Trophoblast cell (in vitro differentiated cells and primary cell): Measurements from ENCODE around the gene BOC.

ENCODE experiments used
- DNase-seq, 2 donors: peaks; one replicate each; pipeline ENCODE4 v3.0.0-alpha.2; 2016
- H2AFZ ChIP-seq: 2 replicates; pipeline ENCODE4 v1.6.1; 2013; ENCODE audit warnings: low read length, moderate library complexity, mild to moderate bottlenecking; ENCODE audit not compliant: insufficient read depth, poor library complexity
- H2AK5ac ChIP-seq: 2 replicates; pipeline ENCODE4 v1.6.1; 2013; ENCODE audit warnings: mild to moderate bottlenecking, low read length
- H2BK120ac ChIP-seq: 2 replicates; pipeline ENCODE4 v1.6.1; 2013; ENCODE audit warnings: low read length, mild to moderate bottlenecking, moderate library complexity; ENCODE audit not compliant: insufficient read depth, poor library complexity
- H2BK12ac ChIP-seq: 2 replicates; pipeline ENCODE4 v1.6.1; 2013; ENCODE audit warnings: mild to moderate bottlenecking, low read length, moderate library complexity
- H2BK5ac ChIP-seq: 2 replicates; pipeline ENCODE4 v1.6.1; 2013; ENCODE audit warnings: low read length, low read depth, moderate library complexity, mild to moderate bottlenecking; ENCODE audit not compliant: poor library complexity
- H3K14ac ChIP-seq: 2 replicates; pipeline ENCODE4 v1.6.1; 2013; ENCODE audit warnings: mild to moderate bottlenecking, low read length
- H3K18ac ChIP-seq: 2 replicates; pipeline ENCODE4 v1.6.1; 2013; ENCODE audit warnings: mild to moderate bottlenecking, low read length
- H3K23ac ChIP-seq: 2 replicates; pipeline ENCODE4 v1.6.1; 2013; ENCODE audit warnings: low read length
- H3K27ac ChIP-seq: 2 replicates; pipeline ENCODE4 v1.5.1; 2013; ENCODE audit warnings: low read depth, mild to moderate bottlenecking, inconsistent platforms, low read length, moderate library complexity
- H3K27me3 ChIP-seq: 2 replicates; pipeline ENCODE4 v1.6.1; 2013; ENCODE audit warnings: inconsistent platforms, mild to moderate bottlenecking, low read length, moderate library complexity; ENCODE audit not compliant: insufficient read depth
- H3K36me3 ChIP-seq, 2 experiments: 1 replicate in 1 of 2; 2 replicates in 1 of 2; pipeline ENCODE4 v1.6.1; 2013; ENCODE audit warnings: low read length in 2 of 2, mild to moderate bottlenecking in 2 of 2, moderate library complexity in 1 of 2; ENCODE audit not compliant: insufficient read depth in 2 of 2, control insufficient read depth in 1 of 2
- H3K4ac ChIP-seq: 2 replicates; pipeline ENCODE4 v1.6.1; 2013; ENCODE audit warnings: low read depth, mild to moderate bottlenecking, low read length, moderate library complexity
- H3K4me1 ChIP-seq, 2 experiments: 1 replicate in 1 of 2; 2 replicates in 1 of 2; pipeline ENCODE4 v1.6.1; 2013; ENCODE audit warnings: low read length in 2 of 2, mild to moderate bottlenecking in 2 of 2, moderate library complexity in 1 of 2; ENCODE audit not compliant: insufficient read depth in 2 of 2, control insufficient read depth in 1 of 2
- H3K4me2 ChIP-seq: 2 replicates; pipeline ENCODE4 v1.6.1; 2013; ENCODE audit warnings: inconsistent platforms, mild to moderate bottlenecking, low read length, moderate library complexity
- H3K4me3 ChIP-seq: 2 replicates; pipeline ENCODE4 v1.5.1; 2013; ENCODE audit warnings: mild to moderate bottlenecking, low read depth, low read length, inconsistent platforms
- H3K79me1 ChIP-seq: one replicate; pipeline ENCODE4 v1.6.1; 2013; ENCODE audit warnings: low read length
- H3K79me2 ChIP-seq: 2 replicates; pipeline ENCODE4 v1.6.1; 2013; ENCODE audit warnings: low read length, mild to moderate bottlenecking; ENCODE audit not compliant: control insufficient read depth, insufficient read depth, poor library complexity
- H3K9ac ChIP-seq: 2 replicates; pipeline ENCODE4 v1.6.1; 2013; ENCODE audit warnings: mild to moderate bottlenecking, low read length
- H3K9me3 ChIP-seq: 2 replicates; pipeline ENCODE4 v1.6.1; 2013; ENCODE audit warnings: low read depth, mild to moderate bottlenecking, control low read depth, inconsistent platforms, low read length; ENCODE audit not compliant: insufficient read depth
- H4K12ac ChIP-seq: 2 replicates; pipeline ENCODE4 v1.6.1; 2013; ENCODE audit warnings: low read depth, mild to moderate bottlenecking, low read length, moderate library complexity
- H4K8ac ChIP-seq: 2 replicates; pipeline ENCODE4 v1.6.1; 2013; ENCODE audit warnings: low read depth, mild to moderate bottlenecking, low read length, moderate library complexity
- H4K91ac ChIP-seq: one replicate; pipeline ENCODE4 v1.6.1; 2013; ENCODE audit warnings: low read depth, mild to moderate bottlenecking, low read length, moderate library complexity
- WGBS: extraction: QIAGEN DNeasy Blood & Tissue Kit; methylation state at CpG from one replicate; pipeline ENCODE4 v1.1.7; 2013; ENCODE audit warnings: missing lambda C conversion rate; ENCODE audit not compliant: insufficient read length, insufficient coverage; ENCODE audit errors: extremely low coverage; 5-methylcytosine and 5-hydroxymethylcytosine counted together

BOC gene

DNA sequence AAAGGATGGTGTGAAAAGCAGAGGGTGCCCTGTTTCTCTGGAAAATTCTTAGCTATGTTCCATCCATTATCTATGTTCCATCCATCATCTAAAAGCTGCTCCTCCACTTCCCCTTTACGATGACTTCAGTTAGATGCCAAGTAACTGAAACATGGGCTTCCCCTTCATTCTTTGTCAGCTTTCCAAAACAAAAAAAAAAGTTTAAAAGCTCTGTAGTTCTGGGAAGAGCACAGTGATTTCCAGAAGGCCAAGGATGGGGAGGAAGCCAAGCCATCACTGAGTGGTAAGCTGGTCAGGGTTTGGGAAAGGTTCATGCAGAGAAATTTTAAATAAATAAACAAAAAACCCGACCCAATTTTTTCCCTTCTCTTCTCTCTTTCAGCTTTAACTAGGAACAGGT lies 118.4 kb downstream of the BOC start:
- H3K4me2 ChIP-seq, result no peak overlapping the region
- H3K9ac ChIP-seq, result no peak overlapping the region

DNA sequence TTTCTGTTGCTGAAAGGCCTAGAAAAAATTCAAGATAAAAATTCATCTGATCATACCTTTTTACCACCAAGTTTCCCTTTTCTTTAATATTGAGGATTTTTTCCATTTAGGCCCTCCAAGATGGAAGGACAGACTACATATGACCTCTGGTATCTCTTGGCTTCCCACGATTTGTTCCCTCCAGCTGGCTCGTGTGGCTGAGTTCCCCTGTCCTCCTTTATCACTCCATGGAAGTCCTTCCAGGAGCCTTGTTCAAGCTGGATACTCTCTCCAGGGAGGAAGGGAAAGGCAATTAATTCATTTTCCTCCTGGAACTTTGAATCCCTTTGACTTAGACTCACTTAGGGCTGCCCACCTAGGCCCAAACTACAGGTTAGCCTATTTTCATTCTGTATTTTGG lies 119.4 kb downstream of the BOC start:
- WGBS, result no CpG with 5 or more reads among the region's 2 CpGs
- no peak overlapping the region for H3K18ac ChIP-seq

More for the DNA sequence above, 118.4 kb downstream of the BOC start:
- H2AFZ ChIP-seq, result no peak overlapping the region
- no peaks in the 10 kb centered on the region for H3K36me3 ChIP-seq
- no peak overlapping the region for H2BK120ac ChIP-seq
- H3K79me1 ChIP-seq, result no peaks in the 10 kb centered on the region
- no CpG with 5 or more reads among the region's 2 CpGs for WGBS
- H4K8ac ChIP-seq, result no peak overlapping the region
- H3K18ac ChIP-seq, result no peak overlapping the region
- H3K27me3 ChIP-seq, result no peaks in the 10 kb centered on the region
- H3K4ac ChIP-seq, result no peak overlapping the region
- no peak overlapping the region for H4K12ac ChIP-seq
- no peak overlapping the region for H2BK12ac ChIP-seq
- no peak overlapping the region for H3K14ac ChIP-seq
- H4K91ac ChIP-seq, result no peak overlapping the region
- H3K79me2 ChIP-seq, result no peaks in the 10 kb centered on the region
- H3K9me3 ChIP-seq, result no peaks in the 10 kb centered on the region
- no peak overlapping the region for H3K27ac ChIP-seq
- no peak overlapping the region for H2AK5ac ChIP-seq
- no peak overlapping the region for H3K4me3 ChIP-seq
- H2BK5ac ChIP-seq, result no peak overlapping the region
- H3K4me1 ChIP-seq, result no peaks in the 10 kb centered on the region
- DNase-seq, result no peak
- H3K23ac ChIP-seq, result no peak overlapping the region

GRCh38 chr3:113331187-113331586 lies 119.8 kb downstream of the BOC start:
- H2AK5ac ChIP-seq, result no peak overlapping the region
- no peak overlapping the region for H3K23ac ChIP-seq
- no peak overlapping the region for H2BK12ac ChIP-seq
- H2BK5ac ChIP-seq, result no peak overlapping the region
- no peak overlapping the region for H2AFZ ChIP-seq
- H3K27ac ChIP-seq, result no peak overlapping the region
- H4K91ac ChIP-seq, result no peak overlapping the region
- no peak overlapping the region for H3K4me3 ChIP-seq
- no peak overlapping the region for H3K4ac ChIP-seq
- no peaks in the 10 kb centered on the region for H3K9me3 ChIP-seq
- no peaks in the 10 kb centered on the region for H3K4me1 ChIP-seq
- H3K18ac ChIP-seq, result no peak overlapping the region
- no peaks in the 10 kb centered on the region for H3K79me1 ChIP-seq
- H3K14ac ChIP-seq, result no peak overlapping the region
- H3K9ac ChIP-seq, result no peak overlapping the region
- no peak for DNase-seq
- H2BK120ac ChIP-seq, result no peak overlapping the region
- H3K36me3 ChIP-seq, result no peaks in the 10 kb centered on the region
- no peaks in the 10 kb centered on the region for H3K79me2 ChIP-seq
- no peaks in the 10 kb centered on the region for H3K27me3 ChIP-seq
- H4K12ac ChIP-seq, result no peak overlapping the region
- H4K8ac ChIP-seq, result no peak overlapping the region
- no peak overlapping the region for H3K4me2 ChIP-seq

More for the DNA sequence above, 119.4 kb downstream of the BOC start:
- H3K4ac ChIP-seq, result no peak overlapping the region
- no peak overlapping the region for H3K27ac ChIP-seq
- no peaks in the 10 kb centered on the region for H3K79me2 ChIP-seq
- H2BK5ac ChIP-seq, result no peak overlapping the region
- H2AFZ ChIP-seq, result no peak overlapping the region
- H3K27me3 ChIP-seq, result no peaks in the 10 kb centered on the region
- H3K4me3 ChIP-seq, result no peak overlapping the region
- H3K9ac ChIP-seq, result no peak overlapping the region
- H2BK12ac ChIP-seq, result no peak overlapping the region
- no peak overlapping the region for H2AK5ac ChIP-seq
- no peaks in the 10 kb centered on the region for H3K9me3 ChIP-seq
- no peak overlapping the region for H3K14ac ChIP-seq
- H4K91ac ChIP-seq, result no peak overlapping the region
- no peak overlapping the region for H2BK120ac ChIP-seq
- DNase-seq, result no peak
- H3K4me2 ChIP-seq, result no peak overlapping the region
- no peak overlapping the region for H4K8ac ChIP-seq
- no peaks in the 10 kb centered on the region for H3K36me3 ChIP-seq
- H3K4me1 ChIP-seq, result no peaks in the 10 kb centered on the region
- H3K23ac ChIP-seq, result no peak overlapping the region
- H4K12ac ChIP-seq, result no peak overlapping the region
- no peaks in the 10 kb centered on the region for H3K79me1 ChIP-seq
